HG03175 (cell line): ENCODE measurements around the gene TBC1D5.
"Not testable (repeated sequence)": the region's sequence is repeated elsewhere in the genome, so short reads cannot be mapped to it uniquely, and the experiment has no call there.

Experiments
- ATAC-seq: cut with Tn5 transposase; IDR thresholded peaks from one replicate; pipeline ENCODE4 v1.9.1; 2021; ENCODE audit warnings: mild to moderate bottlenecking, moderate library complexity; ENCODE audit not compliant: unreplicated experiment

The TBC1D5 gene

DNA sequence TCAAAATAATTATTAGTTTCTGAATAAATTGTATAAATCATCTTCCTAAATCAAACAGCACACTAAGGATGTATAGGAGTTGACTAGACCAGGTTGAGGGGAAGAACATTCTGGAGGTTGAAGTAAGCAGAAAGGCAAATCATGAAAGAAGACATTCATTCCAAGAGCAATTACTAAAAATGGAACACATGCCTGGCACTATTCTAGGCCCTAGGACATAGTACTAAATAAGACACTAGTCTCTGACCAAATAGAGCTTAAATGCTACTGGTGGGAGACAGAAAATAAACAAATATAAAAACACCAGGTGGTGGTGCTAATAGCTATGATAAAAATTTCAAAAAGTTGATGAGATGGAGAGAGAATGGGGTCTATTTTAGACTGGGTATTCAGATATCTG is 190.1 kb downstream of the TBC1D5 start:
- ATAC-seq, result no peak

DNA sequence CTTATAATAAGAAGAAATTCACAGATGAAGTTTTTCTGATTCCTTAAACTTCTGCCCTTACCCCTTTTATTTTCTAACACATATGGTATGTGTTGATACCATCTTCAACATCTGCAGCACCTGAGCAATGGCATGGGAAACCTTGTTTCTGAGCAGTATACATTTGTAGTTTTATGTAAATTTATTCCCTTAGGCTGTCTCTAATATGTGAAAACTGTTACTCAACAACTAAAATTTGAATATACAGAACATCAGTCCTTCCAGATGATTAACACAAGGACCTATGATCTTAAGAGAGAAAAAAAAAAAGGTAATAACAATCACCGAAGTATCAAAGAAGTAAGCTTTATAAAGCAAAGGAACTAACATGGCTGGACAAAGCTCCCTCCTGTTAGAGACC is 190.5 kb downstream of the TBC1D5 start:
- no peak for ATAC-seq

DNA sequence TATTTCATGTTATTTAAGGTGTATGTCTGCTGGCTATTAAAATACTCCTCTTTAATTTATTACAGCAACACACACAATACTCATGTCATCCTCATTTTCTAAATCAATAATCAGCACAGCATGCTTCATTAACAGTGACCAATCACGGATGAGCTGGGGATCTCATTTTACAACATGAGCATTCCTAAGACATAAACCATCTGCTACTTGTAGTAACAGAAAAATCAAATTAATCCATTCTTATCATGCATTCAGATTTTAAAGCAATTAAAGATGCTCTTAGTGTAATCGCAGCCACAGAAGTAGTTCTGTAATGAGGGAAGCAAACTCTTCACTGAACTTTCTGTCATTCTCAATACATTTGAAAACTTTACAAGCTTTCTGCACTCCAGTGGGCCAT is 191.1 kb downstream of the TBC1D5 start:
- no peak for ATAC-seq

DNA sequence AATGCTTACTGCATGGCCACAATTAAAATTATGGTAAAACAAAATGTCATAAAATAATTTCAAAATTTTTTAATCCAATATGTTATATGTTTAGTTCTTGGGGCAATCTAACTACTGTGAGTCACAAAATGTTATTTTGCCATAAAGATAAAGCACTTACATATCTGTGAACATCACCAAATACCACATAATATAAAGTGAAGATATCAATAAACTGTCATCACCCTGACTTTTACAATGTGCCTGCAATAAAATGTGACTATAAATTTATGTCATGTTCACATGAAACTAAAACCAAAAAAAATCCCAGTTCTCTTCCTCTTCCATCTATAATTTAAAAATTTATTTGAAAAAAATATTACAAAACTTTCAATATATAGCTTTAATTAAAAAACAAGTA is 191.8 kb downstream of the TBC1D5 start:
- no peak for ATAC-seq

DNA sequence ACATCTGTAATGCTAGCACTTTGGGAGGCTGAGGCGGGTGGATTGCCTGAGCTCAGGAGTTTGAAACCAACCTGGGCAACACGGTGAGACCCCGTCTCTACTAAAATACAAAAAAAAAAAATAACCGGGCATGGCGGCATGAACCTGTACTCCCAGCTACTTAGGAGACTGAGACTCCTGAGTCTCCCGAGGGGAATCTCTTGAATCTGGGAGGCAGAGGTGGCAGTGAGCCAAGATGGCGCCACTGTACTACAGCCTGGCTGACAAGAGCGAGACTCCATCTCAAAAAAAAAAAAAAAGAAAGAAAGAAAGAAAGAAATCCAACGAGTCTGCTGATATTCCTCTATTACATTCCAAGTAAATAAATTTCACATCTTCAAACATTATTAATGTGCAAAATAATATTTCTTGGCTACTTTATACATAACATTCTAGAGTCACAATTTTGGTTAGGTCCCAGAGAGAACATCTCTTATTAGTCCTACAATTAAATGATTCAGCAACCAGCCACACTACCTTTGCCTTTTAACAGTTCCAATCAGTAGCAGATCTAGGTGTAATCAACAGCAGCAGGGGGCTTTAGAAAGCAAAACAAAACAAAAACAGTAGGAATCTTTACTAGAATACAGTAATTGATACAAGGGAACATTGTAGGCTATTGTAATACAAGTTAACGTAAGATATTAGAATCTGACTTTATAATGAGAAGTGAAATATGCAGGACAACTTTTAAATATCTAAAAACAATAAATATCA is 195.8 kb downstream of the TBC1D5 start:
- no peak for ATAC-seq

DNA sequence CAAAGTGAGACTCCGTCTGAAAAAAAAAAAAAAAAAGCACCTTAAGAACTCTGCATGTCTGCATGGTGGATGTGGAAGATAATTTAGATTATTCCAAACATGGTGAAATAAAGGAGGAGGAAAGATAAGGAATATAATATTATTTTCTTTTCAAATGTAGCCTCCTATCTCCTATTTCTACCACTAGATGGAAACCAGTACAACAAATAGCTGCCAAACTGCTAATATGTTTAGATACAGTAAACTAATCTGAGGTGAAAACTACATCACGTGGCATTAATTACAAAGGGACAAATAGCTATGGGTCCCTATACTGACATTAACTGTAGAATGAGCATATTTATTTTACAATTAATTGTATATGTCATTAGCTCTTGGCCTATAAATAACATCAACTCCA is 197.8 kb downstream of the TBC1D5 start:
- no peak for ATAC-seq

DNA sequence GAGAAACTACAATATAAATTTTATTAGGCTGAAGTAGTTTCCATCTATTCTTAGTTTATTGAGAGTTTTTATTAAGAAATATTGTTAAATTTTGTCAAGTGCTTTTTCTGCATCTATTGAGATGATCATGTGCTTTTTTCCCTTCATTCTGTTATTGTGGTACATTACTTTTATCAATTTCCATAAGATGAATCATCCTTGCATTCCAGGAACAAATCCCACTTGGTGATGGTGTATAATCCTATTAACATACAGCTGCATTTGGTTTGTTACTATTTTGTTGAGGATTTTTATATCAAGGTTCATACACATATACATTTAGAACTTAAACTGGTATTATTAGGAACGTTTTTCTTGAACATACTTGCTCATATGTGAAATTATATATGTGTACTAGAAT is 199.8 kb downstream of the TBC1D5 start:
- no peak for ATAC-seq

DNA sequence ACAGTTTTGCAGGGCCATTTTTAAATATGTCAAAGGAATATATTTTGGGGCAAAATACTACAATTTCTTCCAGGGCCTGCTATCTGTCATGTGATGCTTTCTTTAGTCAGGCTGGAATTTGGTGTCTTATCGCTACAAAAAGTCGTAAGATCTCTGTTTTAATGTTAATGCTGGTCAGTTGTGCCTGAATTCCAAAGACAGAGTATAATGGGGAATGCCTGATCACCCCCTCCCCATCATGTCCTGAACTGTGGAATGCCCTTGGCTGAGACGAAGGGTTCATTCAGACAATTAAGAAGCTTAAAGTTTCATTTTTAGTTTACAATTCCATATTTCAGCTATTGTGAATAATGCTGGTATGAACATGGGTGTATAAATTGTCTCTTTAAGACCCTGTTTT is 203.0 kb downstream of the TBC1D5 start:
- ATAC-seq, result no peak

DNA sequence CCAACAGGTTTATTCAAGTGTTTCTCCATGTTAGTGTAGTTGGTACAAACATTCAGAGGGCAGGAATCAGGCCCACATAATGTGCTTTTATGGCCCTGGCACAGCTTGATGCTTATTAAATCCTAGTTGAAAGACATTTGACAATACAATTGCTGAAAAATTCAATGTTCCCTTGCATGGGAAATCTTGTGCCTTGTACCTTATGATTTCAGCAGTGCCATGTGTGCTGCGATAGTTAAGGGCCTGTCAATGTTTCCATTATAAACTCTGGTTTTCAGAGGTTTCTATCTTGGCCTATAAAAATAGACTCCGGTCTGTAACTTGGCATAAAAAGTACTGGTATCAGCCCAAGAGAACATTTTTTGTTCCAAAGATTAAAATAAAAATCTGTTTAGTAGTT is 207.2 kb downstream of the TBC1D5 start:
- ATAC-seq, result no peak

DNA sequence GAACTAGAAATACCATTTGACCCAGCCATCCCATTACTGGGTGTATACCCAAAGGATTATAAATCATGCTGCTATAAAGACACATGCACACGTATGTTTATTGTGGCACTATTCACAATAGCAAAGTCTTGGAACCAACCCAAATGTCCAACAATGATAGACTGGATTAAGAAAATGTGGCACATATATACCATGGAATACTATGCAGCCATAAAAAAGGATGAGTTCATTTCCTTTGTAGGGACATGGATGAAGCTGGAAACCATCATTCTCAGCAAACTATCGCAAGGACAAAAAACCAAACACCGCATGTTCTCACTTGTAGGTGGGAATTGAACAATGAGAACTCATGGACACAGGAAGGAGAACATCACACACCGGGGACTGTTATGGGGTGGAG is 210.0 kb downstream of the TBC1D5 start:
- not testable (repeated sequence) for ATAC-seq

DNA sequence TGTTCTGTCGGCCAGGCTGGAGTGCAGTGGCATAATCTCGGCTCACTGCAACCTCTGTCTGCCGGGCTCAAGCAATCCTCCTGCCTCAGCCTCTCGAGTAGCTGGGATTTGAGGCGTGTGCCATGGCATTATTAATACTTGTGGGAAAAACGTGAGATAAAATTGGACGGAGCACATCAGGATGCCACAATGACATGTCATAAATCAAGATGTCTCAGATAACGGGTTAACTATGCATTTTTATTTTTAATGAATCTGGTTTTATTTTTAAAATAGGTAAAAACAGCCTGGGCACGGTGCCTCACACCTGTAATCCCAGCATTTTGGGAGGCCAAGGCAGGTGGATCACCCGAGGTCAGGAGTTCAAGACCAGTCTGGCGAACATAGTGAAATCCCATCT is 212.8 kb downstream of the TBC1D5 start:
- ATAC-seq, result no peak

DNA sequence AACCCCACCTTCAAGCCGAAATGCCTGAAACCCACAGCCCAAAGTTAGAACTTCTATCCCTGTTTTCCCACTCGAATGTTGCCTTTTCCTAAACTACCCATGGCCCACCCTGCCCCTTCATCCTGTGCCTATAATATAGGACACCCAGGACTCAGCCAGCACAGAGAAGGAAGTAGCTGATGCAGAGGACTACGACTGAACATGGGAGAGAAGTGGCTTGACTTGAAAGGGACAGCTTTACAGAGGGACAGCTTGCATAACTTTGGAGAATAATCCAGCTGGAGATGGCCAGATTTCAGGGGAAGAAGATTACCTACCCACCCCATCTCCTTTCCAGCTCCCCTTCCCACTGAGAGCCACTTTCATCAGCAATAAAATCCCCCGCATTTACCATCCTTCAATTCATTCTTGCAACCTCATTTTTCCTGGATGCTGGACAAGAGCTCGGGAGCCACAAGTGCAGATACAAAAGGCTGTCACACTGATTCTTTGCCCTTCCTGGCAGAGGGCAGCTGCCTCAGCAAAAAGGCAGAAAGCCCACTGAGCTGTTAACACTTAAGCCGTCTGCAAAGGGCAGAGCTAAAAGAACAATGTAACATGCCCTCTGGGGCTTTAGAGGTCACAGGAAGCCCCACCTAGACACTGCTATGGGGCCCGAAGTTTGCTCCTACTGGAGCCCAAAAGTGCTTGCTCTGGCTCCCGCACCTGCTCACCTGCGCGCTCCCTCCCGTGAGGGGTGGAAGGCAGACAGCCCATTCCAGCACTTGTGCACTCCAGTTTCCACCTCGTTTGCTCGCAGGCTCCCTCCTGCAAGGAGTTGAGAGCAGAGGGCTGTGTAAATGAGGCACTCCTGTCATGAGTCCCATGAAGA is 224.0 kb downstream of the TBC1D5 start:
- ATAC-seq, result no peak

DNA sequence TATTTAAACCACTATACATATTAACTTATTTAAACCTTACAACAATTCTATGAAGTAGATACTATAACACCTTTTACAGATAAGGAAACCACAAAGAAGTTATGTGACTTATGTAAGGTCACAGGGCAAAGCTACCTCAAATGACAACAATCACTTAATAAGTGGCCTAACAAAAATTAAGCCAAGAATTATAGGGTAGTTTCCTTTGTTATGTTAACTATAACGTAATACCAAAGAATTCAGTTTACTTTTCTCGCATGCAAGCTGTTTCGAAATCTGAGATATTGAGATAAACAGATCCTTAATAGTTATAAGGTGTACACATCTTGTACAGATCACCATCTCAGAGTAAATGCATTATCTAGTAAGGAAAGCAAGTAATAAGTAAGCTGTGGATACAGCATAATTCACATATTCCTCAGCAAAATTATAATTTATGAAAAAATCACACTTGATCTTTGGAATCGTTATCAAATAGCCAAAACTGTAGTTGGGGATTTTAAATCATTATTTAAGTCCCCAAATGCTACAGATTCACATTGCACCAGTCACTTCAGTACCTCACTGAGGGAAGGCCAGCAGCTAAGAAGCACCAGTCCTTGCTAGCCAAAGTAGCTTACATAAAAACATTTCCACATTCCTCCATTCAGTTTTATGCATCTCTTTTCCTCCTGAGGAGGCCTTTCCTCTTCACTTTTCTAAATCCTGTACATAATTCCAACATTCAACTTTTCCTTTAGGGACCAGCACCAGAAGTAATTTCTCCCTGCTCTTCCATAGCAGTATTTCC is 226.8 kb downstream of the TBC1D5 start:
- ATAC-seq, result no peak

DNA sequence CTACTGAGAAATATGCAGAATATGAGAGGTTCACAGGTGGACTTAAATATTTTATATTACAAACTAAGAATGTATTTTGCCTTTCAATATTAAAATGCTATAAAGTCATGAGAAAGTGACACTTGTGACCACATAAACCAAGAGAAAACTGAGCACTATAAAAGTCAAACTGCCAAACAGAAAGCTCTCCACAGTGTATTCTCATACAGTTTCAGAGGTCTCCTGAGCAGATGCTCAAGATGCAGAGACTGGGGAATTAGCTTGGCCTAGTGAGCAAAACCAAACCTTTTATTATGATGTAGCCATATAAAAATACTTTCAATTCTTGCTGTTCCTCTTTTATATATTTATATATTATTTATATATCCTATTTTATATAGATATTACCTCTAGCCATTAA is 227.8 kb downstream of the TBC1D5 start:
- ATAC-seq, result peak; percentile 64

DNA sequence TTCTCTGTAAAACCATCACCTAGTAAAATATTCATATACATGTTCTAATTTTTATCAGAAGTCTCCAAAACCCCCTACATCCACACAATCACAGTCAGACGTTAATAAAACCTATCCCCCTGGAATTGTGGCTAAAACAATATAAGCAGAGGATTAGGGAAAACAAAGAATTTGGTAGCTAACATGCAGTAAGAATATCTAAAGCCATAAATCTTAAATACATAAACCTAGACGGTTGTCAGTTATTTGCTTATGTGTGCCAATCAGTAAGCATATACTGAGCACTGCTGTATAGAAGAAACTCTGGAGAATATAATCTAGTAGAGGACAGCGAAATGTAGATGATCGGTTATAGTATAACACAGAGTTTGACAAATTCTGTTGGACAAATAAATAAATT is 232.2 kb downstream of the TBC1D5 start:
- no peak for ATAC-seq

DNA sequence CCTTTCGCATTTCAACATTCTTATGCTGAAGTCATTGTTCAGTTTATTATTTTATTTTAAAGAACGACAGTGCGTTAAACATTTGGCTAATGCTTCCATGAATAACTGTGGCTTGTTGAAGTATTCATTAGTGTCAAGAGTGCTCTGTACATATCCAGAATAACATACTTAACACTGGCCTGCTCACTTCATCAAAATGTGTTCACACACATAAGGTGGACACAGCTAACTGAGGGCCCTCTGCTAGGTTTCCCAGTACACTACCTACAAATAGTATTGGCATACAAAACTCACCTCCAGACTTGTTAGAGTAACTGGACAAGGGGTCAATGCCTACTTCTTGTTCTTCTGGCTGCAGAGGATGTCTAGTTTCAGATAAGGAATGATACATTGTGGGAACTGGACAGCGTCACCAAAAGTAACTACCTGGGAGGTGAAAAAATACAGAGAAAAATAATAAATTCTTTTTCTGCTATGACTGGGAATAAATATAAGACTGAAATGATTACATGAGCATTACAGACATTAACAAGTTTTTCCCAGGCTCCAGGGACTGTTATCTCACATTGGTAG is 234.2 kb downstream of the TBC1D5 start:
- ATAC-seq, result no peak

DNA sequence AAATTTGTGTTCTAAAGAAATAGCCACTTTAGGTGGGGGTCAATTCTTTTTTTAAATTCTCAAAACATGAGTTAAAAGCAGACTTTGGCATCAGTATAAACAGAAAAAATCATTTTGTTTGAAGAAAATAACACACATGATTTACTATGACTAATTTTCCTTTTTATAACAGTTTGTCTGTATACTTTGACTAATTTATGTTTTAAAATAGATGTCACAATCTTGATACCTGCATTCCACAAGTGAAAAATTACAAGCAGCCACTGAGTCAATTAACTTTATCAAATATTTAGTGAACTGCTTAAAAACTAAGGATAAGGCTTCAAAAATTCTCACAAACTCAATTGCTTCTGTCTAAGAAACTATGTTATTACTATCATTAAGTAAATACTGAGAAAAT is 235.0 kb downstream of the TBC1D5 start:
- ATAC-seq, result no peak

DNA sequence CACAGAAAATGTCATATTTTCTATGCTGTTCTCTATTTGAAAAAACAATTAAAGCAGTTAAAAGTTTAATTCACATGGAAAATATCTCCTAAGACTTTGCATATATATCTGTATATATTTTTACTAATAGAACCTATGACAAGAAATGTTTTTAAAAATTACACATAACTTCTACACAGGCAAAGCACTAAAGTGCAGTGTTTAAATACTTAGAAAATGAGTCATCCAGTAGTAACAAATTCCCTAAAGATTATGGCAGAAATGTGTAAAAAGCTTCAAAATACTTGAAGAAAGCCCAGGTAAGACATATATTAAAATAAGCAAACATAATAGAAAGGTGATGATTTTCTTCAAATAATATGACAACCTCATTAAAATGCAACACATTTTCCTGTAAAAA is 236.6 kb downstream of the TBC1D5 start:
- no peak for ATAC-seq

DNA sequence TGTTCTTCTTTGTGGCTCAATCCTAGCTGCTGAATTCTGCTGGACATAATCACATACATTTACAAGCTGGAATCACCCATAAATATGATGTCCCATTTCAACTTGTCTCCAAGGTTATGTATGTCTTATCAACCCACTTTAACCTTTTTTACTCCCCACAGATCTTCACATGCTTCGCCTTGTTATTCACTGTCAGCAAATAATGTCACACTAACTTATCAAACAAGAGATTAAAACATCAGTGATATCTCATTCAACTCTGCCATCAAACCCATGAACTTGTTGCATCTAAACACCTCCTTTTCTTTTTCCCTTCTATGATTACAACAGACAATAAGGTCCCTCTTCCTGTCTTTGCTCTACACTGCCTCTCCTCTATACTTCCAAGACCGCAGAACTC is 240.7 kb downstream of the TBC1D5 start:
- no peak for ATAC-seq

DNA sequence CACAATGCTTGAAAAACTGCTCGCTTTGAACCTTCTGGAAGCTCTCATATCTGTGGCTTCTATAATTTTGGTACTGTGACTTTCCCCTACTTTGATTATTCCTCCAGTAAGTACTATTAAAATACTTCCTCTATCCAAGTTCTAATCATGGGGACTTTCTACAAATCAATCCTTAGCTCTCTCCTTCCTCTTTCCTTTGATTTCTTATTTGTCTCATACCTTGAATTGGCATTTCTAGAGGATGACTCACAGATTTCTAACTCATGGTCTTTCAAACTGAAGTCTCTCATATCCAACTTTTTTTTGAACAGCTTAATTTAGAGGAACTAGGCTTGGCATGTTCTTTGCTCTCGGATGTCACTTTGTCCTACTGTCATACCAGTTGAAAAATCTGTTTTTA is 241.8 kb downstream of the TBC1D5 start:
- no peak for ATAC-seq

DNA sequence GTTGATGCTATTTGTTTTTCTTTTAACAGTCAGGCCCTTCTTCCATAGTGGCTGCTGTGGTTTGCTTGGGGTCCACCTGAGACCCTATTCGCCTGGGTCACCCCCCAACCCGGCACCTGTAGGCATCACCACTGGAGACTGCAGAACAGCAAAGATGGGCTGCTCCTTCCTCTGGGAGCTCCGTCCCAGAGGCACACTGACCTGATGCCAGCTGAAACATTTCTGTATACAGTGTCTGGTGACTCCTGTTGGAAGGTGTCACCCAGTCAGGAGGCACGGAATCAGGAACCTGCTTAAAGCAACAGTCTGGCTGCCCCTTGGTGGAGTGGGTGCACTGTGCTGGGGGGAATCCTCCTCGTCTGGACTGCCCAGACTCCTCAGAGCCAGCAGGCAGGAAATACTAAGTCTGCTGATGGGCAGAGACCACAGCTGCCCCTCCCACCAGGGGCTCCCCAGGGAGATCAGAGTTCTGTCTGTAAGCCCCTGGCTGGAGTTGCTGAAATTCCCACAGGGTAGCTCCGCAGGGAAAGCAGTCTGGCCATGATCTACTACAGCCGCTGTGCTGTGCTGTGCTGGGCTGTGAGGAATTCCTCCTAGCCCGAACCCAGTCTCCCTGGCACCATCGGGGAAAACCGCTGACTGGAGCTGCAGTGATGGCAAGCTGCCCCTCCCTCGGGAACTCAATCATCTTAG is 248.2 kb downstream of the TBC1D5 start:
- ATAC-seq, result no peak
